Activated gamma-delta T cell treated with Interleukin-2 at 50 U/mL for 16 hours (primary cell): Measurements from ENCODE around the gene MT1H.

Experiments
- DNase-seq: peaks from one replicate; pipeline ENCODE4 v3.0.0-alpha.2; 2020

Gene MT1H

GRCh38 chr16:56636616-56637413 is 32.8 kb upstream of the MT1H start:
- no peak for DNase-seq

- DNase-seq, result no peak
These were observed 31.5 kb upstream of the MT1H start, which contains the start of gene MT1A for GRCh38 chr16:56637814-56638750. MT1A (plus strand) TSS chr16:56638666; CDS start chr16:56638739, 73 bp downstream.

GRCh38 chr16:56639045-56639444 is 30.6 kb upstream of the MT1H start:
- DNase-seq, result no peak

GRCh38 chr16:56640076-56640475 is 29.5 kb upstream of the MT1H start:
- DNase-seq, result no peak

- DNase-seq, result no peak
These were observed 28.4 kb upstream of the MT1H start for GRCh38 chr16:56641166-56641565.

- DNase-seq, result peak; percentile 68
These were observed 26.4 kb upstream of the MT1H start for GRCh38 chr16:56643080-56643778.

GRCh38 chr16:56643833-56644232 is 25.8 kb upstream of the MT1H start:
- no peak for DNase-seq

GRCh38 chr16:56645311-56645710 is 24.3 kb upstream of the MT1H start:
- DNase-seq, result no peak

- DNase-seq, result no peak
These were observed 23.8 kb upstream of the MT1H start for GRCh38 chr16:56645838-56646237.

GRCh38 chr16:56647641-56648431 is 21.8 kb upstream of the MT1H start:
- no peak for DNase-seq

- no peak for DNase-seq
These were observed 20.3 kb upstream of the MT1H start for GRCh38 chr16:56649271-56649670.

GRCh38 chr16:56649820-56650219 is 19.8 kb upstream of the MT1H start:
- no peak for DNase-seq

- no peak for DNase-seq
These were observed 18.0 kb upstream of the MT1H start, which contains the start of gene MT1B for GRCh38 chr16:56651586-56651985. MT1B (plus strand) TSS chr16:56651886; CDS start chr16:56651954, 68 bp downstream.

- no peak for DNase-seq
These were observed 17.0 kb upstream of the MT1H start for GRCh38 chr16:56652600-56652999.

GRCh38 chr16:56653218-56653617 is 16.4 kb upstream of the MT1H start:
- no peak for DNase-seq

- peak; percentile 64 for DNase-seq
These were observed 11.9 kb upstream of the MT1H start, which contains the start of gene MT1F for GRCh38 chr16:56657555-56658326. MT1F (plus strand) TSS chr16:56657959; CDS start chr16:56658059, 100 bp downstream.

GRCh38 chr16:56658327-56658875 is 11.2 kb upstream of the MT1H start:
- DNase-seq, result no peak

- no peak for DNase-seq
These were observed 7.0 kb upstream of the MT1H start for GRCh38 chr16:56662357-56663354.

- DNase-seq, result no peak
These were observed 5.1 kb upstream of the MT1H start for GRCh38 chr16:56664506-56664905.
